SH-SY5Y (cell line): ENCODE data around the gene DHDH.

Experiments used
- GATA2 ChIP-seq: IDR thresholded peaks from 2 replicates; pipeline ENCODE4 v1.6.1; 2011; ENCODE audit warnings: mild to moderate bottlenecking, low read depth, low read length
- GATA3 ChIP-seq: IDR thresholded peaks from 2 replicates; pipeline ENCODE4 v1.6.1; 2011; ENCODE audit warnings: low read depth, mild to moderate bottlenecking, low read length, moderate library complexity

DHDH gene

DNA sequence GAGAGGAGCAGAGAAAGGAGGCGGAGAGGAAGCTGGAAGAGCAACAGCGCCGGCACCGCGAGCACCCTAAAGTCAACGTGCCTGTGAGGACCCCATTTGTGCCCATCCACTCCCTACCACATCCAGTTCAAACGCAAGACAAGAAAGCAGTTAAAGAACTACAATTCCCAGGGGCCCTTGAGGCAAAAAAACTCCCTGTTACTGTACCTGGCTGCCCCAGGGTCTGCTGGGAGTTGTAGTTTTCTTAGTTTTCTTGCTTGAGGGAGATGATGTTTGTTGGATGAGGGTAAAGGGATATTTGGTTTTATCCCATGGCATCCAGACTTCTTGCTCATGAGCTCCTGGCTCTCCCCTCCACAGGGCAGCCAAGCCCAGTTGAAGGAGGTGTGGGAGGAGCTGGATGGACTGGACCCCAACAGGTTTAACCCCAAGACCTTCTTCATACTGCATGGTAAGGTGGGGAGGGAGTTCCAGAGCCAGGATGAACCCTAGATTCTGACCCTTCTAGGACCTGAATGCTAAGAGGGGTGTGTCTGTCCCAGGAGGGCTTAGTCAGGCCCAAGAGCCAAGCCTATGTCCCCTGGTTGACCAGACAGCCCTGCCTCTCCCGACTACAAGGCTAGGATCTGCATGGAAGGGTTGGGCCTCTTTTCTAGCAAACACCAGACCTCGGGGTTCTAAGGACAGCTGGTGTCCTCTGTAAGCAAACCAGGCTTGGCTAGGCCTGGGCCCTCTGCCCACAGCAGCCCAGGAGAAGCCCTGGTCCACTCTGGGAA, 20.2 kb upstream of the DHDH start:
- TF ChIP-seq GATA3 (no peak), GATA2 (no peak)

DNA sequence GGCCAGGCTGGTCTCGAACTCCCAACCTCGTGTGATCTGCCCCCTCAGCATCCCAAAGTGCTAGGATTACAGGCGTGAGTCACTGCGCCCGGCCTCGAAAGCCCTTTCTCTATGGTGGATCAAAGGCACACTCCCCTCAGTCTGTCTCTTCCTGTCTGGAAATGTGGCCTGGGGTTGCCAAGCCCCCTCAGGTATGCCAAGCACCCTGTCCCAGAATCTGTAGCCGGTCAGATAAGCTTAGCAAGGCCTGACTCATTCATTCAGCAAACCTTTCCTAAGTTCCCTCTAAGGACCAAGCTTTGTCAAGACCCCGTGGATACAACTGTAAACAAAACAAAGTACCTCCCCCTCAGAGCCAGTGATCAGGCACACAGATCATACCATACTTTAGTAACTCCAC, 19.3 kb upstream of the DHDH start:
- TF ChIP-seq GATA3 (no peak), GATA2 (no peak)

DNA sequence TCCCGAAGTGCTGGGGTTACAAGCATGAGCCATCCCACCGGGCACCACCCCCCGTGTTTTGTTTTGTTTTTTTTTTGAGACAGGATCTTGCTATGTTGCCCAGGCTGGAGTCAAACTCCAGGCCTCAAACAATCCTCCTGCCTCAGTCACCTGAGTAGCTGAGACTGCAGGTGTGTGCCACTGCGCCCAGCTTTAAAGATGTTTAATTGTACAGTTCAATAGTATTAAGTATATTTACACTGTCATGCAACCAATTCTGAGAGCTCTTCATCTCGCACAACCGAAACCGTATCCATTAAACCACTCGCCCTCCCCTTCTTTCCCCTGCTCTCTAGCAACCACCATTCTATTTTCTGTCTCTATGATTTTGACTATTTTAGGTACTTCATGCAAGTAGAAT, 17.7 kb upstream of the DHDH start:
- TF ChIP-seq GATA2 (no peak), GATA3 (no peak)

DNA sequence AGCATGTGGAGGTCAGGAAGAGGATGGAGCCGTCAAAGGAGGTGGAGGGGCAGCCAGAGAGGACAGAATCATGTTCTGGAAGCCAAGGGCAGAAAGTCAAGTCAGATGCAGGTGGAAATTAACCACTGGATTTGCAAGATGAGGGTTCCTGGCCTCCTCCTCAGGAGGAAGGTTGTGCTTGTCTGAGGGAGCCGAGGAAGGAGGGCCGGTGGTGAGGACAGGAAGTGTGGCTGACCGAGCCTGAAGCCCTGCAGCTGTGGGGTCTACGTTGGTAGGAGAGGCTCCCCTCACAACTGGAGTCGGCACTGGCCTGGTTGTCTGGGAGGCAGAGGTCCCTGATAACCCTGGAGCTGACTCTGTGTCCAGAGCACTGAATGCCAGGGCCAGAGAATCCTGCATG, 15.4 kb upstream of the DHDH start:
- TF ChIP-seq GATA3 (no peak), GATA2 (no peak)

DNA sequence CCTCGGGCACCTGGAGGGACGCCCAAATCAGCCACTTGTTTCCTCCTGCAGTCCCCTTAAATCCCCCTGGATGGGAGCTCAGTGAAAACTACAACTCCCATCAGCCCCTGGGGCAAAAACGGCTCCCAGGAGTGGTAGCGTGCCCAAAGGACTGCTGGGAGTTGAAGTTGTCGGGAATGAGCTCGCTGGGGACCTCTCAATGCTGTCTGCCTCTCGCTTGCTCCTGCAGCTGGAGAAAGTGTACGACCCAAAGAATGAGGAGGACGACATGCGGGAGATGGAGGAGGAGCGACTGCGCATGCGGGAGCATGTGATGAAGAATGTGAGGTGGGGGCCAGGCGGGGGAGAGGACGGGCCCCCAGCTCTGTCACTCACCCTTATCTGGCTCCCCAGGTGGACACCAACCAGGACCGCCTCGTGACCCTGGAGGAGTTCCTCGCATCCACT, 14.7 kb upstream of the DHDH start:
- TF ChIP-seq GATA2 (no peak), GATA3 (no peak)

DNA sequence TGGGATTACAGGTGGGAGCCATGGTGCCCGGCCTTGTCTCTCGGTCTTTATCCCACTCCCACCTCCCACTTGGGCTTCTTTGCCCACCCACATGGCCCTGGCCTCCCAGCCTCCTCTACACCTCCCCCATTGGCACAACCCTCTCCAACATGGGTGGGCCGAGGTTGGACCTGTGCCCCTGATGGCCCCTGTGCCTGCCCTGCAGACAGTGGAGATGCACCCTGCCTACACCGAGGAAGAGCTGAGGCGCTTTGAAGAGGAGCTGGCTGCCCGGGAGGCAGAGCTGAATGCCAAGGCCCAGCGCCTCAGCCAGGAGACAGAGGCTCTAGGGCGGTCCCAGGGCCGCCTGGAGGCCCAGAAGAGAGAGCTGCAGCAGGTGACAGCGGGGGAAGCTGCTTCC, 12.6 kb upstream of the DHDH start:
- no peak for TF ChIP-seq GATA2
- no peak for TF ChIP-seq GATA3

DNA sequence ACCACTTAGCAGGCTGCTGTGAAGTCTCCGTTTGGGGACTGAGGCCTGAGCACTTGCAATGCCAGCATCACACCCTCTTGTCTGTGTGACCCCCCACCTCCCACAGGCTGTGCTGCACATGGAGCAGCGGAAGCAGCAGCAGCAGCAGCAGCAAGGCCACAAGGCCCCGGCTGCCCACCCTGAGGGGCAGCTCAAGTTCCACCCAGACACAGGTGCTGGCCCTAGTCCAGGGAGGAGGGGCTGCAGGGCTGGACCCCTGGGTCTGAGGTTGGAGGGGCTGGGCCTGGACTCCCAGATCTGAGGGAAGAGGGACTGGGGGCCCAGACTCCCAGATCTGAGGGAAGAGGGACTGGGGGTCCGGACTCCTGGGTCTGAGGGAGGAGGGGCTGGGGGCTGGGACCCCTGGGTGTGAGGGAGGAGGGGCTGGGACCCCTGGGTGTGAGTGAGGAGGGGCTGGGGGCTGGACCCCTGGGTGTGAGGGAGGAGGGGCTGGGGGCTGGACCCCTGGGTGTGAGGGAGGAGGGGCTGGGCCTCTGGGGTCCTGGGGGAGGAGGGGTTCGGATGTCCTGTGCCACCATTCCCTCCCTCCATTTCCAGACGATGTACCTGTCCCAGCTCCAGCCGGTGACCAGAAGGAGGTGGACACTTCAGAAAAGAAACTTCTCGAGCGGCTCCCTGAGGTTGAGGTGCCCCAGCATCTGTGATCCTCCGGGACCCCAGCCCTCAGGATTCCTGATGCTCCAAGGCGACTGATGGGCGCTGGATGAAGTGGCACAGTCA, 11.6 kb upstream of the DHDH start:
- TF ChIP-seq GATA3, result no peak

DNA sequence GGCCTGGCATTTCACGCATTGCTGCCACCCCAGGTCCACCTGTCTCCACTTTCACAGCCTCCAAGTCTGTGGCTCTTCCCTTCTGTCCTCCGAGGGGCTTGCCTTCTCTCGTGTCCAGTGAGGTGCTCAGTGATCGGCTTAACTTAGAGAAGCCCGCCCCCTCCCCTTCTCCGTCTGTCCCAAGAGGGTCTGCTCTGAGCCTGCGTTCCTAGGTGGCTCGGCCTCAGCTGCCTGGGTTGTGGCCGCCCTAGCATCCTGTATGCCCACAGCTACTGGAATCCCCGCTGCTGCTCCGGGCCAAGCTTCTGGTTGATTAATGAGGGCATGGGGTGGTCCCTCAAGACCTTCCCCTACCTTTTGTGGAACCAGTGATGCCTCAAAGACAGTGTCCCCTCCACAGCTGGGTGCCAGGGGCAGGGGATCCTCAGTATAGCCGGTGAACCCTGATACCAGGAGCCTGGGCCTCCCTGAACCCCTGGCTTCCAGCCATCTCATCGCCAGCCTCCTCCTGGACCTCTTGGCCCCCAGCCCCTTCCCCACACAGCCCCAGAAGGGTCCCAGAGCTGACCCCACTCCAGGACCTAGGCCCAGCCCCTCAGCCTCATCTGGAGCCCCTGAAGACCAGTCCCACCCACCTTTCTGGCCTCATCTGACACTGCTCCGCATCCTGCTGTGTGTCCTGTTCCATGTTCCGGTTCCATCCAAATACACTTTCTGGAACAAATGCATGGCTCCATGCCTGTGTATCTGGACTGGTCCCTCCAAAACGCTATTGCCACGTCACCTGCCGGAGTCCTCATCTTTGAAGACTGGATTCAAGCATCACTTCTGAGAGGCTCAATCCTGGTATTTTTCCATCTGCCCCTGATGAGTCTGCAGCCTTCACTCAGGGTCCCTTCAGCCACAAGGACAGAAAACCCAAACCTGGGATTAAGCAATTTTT, 10.7 kb upstream of the DHDH start:
- TF ChIP-seq GATA2, result no peak
- TF ChIP-seq GATA3, result no peak

DNA sequence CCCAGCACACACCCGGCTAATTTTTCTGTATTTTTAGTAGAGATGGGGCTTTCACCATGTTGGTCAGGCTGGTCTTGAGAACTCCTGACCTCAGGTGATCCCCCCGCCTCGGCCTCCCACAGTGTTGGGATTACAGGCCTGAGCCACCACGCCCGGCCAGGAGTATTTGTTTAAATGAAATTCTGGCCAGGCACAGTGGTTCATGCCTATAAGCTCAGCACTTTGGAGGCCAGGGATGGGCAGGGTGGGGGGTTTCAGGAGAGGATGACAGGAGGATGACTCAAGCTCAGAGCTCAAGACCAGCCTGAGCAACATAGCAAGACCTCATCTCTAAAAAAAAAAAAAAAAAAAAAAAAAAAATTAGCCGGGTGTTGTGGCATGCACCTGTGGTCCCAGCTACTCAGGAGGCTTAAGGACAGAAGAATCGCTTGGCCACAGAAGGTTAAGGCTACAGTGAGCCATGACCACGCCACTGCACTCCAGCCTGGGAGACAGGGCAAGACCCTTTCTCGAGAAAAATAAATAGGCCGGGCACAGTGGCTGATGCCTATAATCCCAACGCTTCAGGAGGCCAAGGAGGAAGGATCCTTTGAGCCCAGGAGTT, 8.2 kb upstream of the DHDH start:
- TF ChIP-seq GATA3 (no peak), GATA2 (no peak)

DNA sequence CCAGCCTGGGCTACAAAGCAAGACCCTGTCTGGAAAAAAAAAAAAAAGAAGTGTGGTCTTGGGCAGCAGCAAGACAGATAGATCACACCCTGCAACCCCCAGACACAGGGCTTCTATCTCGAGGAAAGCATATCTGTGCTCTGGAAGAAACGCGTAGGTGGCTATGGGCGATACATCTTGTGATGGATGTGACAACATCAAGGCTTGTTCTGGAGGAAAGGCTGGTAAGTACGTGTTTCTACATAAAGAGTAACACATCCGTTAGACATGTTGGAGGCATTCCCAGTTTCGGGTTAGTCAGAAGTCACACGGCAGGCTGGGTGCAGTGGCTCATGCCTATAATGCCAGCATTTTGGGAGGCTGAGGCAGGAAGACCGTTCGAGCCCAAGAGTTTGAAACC, 6.6 kb upstream of the DHDH start:
- TF ChIP-seq GATA2 (no peak), GATA3 (no peak)

DNA sequence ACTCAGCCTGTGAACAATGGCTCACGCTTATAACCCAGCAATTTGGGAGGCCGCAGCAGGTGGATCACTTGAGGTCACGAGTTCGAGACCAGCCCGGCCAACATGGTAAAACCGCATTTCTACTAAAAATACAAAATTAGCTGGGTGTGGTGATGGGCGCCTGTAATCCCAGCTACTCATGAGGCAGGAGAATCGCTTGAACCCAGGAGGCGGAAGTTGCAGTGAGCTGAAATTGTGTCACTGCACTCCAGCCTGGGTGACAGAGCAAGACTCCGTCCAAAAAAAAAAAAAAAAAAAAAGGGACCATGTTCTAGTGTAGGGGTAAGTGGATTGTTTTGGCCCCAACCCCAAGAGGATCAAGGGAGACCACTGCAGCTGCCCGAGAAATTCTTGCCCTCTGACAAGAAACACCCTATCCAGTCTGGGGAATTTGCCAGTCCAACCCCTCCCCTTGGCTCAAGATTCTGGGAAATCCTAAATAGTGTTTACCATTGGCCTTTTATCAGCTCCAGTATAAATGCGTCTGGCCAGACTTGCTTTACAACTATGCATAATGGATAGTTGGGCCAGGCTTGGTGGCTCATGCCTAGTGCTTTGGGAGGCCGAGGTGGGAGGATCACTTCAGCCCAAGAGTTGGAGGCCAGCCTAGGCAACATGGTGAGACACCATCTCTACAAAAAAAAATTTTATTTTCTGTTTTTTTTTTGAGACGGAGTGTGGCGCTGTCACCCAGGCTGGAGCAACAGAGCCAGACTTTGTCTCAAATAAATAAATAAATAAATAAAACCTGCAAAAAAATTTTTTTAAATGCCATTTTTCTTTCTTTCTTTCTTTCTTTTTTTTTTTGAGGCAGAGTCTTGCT, 5.1 kb upstream of the DHDH start:
- TF ChIP-seq GATA3, result no peak
- no peak for TF ChIP-seq GATA2

DNA sequence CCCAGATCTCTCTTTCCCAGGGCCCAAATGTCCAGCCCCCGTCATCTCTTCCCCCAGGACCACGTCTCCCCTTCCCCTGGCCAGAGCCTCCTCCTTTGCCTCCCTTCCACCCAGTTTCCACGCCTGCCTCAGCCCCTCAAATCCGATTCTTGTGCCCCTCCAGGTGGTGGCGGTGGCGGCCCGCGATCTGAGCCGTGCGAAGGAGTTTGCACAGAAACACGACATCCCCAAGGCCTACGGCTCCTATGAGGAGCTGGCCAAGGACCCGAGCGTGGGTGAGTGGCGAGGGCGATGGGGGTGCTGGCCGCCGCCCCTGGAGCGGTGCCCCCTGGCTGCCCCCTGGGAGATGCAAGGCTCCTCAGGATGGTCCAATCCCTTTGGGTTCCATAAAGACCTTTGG, 1.3 kb downstream of the DHDH start:
- TF ChIP-seq GATA3 (no peak), GATA2 (no peak)

DNA sequence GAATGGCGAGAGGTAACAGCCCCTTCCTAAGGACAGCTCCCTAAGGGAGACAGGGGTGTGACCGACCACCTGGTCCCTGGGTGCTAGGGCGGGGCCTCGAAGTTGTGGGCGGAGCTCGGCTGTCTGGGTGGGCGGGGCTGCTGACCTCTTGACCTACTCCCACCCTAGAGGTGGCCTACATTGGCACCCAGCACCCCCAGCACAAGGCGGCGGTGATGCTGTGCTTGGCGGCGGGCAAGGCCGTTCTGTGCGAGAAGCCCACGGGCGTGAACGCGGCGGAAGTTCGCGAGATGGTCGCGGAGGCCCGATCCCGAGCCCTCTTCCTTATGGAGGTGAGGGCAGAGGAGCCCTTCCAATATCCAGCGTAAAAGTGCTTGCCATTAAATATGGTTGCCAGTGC, 2.4 kb downstream of the DHDH start:
- TF ChIP-seq GATA3 (no peak), GATA2 (no peak)
